Peyer's patch (tissue), 4 donors: ENCODE results near the gene FOXL3.

Experiments
- POLR2A ChIP-seq, 2 donors: fragments of 450-650 bp; IDR thresholded peaks; one replicate each; pipeline ENCODE4 v1.5.1; 2017; ENCODE audit warnings: antibody characterized with exemption in 2 of 2, mild to moderate bottlenecking in 2 of 2, moderate library complexity in 2 of 2
- TF ChIP-seq, protein P1 (sequence below), 6 experiments: fragments of 450-650 bp in 4 of 6; fragments of 200-600 bp in 2 of 6; sonication (generic) in 1 of 6; IDR thresholded peaks; one replicate each; pipeline ENCODE4 v1.5.1; 2017 to 2019; ENCODE audit warnings: antibody characterized with exemption in 6 of 6, mild to moderate bottlenecking in 3 of 6, moderate library complexity in 1 of 6

DNA sequence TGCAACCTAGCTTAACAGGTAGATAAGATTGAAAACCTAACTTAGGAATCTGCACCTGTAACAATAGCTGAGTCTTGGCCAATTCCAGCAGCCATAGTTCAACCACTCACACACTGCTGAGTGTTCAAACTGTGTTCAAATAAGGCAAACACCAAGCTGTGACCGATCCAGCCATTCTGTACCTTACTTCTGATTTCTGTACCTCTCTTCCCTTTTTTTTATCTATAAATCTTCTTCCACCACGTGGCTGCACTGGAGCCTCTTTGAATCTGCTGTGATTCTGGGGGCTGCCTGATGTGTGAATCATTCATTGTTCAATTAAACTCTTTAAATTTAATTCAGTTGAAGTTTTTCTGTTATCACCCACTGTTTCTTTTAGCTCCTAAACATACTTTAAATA, 15.7 kb upstream of the FOXL3 start:
- TF ChIP-seq, protein P1, sequence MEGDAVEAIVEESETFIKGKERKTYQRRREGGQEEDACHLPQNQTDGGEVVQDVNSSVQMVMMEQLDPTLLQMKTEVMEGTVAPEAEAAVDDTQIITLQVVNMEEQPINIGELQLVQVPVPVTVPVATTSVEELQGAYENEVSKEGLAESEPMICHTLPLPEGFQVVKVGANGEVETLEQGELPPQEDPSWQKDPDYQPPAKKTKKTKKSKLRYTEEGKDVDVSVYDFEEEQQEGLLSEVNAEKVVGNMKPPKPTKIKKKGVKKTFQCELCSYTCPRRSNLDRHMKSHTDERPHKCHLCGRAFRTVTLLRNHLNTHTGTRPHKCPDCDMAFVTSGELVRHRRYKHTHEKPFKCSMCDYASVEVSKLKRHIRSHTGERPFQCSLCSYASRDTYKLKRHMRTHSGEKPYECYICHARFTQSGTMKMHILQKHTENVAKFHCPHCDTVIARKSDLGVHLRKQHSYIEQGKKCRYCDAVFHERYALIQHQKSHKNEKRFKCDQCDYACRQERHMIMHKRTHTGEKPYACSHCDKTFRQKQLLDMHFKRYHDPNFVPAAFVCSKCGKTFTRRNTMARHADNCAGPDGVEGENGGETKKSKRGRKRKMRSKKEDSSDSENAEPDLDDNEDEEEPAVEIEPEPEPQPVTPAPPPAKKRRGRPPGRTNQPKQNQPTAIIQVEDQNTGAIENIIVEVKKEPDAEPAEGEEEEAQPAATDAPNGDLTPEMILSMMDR (IDR thresholded peaks at IDR 0.05): no peak
- TF ChIP-seq POLR2A (IDR thresholded peaks at IDR 0.05): no peak
